ENCODE data around the gene SEC14L5.
"Not testable (repeated sequence)": the region's sequence is repeated elsewhere in the genome, so short reads cannot be mapped to it uniquely, and the experiment has no call there.

Gene SEC14L5

DNA sequence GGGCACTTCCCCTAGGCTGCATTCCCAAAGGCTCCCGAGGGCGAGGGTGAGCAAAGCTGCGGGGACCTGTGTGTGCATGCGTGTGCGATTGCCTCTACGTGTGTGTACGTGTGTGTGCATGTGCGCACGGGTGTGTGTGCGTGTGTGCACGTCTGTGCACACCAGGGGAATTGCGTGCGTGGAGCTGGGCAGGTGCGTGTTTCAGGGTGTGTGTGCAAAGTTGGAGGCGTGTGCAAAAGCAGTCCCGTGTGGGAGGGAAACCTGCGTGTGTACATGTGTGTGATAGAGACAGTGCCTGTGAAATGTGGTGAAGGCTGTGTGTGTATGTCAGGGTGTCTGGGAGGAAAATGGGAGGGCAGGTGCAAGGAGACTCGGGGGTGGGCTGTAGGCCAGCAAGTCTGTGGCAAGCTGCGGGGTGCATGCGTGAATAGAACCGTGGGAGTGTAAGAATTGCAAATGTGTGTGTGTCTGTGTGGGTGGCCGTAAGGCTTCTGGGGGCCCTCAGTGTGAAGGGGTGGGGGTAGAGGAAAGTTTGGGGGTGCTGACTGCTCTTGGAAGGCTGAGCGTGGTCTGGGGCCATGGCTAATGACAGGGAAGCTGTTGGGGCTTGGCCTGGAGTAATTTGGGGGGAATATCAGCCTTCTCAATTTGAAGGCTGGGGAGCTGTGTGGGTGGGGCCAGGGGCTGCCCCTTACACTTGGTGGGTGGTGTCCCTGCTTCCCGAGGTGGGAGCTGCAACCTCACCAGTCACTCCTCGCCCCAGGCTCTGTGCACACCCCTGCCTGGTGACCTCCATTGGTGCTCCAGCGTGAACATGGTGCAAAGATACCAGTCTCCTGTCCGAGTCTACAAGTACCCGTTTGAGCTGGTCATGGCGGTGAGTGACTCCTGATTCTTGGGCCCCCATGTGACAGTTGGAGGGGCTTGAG is 644 bp downstream of the SEC14L5 start:
- no peak for DNase-seq

DNA sequence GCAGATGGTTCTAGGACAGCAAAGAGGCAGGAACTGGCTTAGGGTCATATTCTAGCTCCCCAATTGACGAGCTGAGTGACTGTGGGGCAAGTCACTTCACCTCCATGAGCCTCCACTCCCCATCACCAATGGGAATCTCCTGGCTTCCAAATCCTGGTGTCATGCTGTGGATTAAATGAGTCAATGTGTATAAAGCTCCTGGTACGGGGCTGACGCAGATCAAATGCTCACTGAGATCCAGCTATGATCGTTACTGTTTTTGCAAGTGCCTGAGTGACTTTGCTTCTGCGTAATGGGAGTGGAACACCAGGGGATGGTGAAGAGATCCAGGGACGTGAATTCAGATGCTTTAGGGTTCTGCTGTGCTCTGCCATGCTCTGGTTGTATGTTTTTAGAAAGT is 2.4 kb downstream of the SEC14L5 start:
- no peak for DNase-seq

DNA sequence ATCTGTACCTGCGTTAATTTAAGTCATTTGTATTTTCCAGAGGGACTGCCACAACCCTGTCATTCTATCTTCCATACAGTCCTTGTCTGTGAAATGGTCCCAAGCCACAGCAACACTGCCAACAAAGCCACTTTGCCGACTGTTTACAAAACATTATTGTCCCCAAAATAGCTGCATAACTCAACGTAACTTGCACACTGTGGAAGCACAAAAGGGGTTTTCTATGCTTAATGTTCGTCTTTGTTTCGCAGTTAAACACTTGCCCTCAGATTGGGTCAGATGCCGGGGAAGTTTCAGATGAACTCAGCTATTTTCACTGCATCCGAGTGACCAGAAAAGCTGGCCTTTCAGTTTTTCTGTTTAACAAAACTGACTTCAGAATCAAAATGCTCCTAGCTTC is 4.6 kb downstream of the SEC14L5 start:
- no peak for DNase-seq

GRCh38 chr16:4963527-4963926 is 5.4 kb downstream of the SEC14L5 start:
- not testable (repeated sequence) for DNase-seq

DNA sequence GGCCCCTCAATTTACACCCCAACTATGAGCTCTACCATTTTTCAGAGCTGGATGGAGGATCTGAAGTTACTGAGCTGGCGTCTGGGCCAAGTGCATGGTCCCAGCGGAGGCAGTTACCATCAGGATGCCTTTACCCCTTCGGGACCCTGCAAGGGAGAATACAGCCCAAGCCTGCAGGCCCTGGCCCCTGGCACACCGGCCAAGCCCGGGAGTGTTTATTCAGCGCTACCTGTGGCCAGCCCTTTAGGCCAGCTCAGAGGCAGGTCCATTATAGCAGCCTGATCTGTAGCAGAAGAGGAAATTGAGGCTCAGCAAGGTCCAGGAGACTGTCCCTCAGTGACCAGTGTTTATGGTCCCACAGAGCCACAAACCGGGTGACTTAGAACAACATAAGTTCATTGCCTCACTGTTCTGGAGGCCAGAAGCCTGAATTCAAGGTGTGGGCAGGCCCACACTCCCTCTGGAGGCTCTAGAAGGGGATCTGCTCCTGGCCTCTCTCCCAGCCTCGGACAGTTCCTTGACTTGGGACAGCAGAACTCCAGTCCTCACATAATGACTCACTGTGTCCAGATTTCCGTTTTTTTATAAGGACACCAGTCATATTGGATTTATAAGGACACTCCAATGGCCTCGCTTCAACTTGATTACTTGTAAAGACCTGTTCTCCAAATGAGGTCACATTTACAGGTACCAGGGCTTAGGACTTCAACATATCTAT is 8.8 kb downstream of the SEC14L5 start:
- no peak for DNase-seq

- not testable (repeated sequence) for DNase-seq
These were observed 10.1 kb downstream of the SEC14L5 start for GRCh38 chr16:4968278-4968677.

DNA sequence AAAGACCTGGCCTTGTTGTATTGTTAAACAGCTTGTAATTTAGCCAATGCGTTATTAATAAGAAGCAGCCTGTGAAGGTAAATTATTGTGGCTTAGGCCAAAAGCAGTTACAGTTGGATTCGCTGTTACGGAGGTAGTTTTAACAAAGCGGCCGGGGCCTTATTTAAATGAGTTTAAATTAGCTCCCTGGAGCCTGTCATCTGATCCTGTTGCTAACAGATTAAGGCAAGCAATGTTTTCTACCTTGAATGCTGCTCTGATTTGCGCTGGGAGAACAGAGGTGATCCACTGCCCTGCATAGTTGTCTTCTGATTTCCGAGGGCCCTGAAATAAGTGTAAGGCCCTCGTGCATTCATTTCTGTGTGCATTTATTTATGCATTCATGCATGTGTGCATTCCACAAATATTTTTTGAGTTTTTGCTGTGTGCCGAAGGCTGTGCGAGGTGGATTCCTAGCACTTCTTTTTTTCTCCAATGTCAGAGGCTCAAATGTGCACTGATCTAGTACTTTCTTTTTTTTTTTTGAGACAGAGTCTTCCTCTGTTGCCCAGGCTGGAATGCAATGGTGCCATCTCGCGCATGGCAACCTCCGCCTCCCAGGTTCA is 10.9 kb downstream of the SEC14L5 start:
- DNase-seq, result peak in 1 of 2 experiments; percentile 3

GRCh38 chr16:4970010-4970409 is 11.9 kb downstream of the SEC14L5 start:
- DNase-seq, result no peak

DNA sequence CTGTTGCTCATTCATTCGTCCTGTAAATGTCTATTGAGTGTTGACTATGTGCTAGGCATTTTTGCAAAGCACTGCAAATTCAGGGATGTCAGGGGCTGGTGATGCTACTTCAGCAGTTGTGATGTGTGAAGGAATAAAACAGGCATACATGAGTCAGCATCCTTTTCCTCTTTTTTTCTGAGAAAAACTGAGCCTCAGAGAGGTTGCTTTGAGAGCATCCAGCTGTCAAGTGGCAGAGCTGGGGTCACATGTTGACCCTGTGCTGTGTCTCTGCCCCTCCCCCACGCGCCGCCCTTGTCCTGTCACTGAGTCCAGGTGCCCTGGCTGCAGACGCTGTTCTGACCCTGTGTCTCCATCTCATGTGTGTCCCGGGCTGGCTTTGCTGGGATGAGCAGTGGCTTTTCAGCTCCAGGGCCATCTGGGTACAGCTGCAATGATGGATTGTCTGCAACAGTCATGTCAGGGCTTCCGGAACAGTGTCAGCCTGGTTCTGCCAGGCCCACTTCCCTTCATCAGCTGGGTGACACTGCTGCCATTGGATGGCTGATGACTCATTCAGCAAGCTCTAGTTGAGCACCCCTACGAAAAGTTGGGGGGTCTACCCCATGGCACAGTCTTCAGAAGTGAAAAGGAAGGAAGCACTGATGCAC is 14.9 kb downstream of the SEC14L5 start:
- no peak for DNase-seq

- DNase-seq, result no peak
These were observed 17.9 kb downstream of the SEC14L5 start for GRCh38 chr16:4976079-4976478.

- DNase-seq, result no peak
These were observed 18.5 kb downstream of the SEC14L5 start for GRCh38 chr16:4976611-4977145.

DNA sequence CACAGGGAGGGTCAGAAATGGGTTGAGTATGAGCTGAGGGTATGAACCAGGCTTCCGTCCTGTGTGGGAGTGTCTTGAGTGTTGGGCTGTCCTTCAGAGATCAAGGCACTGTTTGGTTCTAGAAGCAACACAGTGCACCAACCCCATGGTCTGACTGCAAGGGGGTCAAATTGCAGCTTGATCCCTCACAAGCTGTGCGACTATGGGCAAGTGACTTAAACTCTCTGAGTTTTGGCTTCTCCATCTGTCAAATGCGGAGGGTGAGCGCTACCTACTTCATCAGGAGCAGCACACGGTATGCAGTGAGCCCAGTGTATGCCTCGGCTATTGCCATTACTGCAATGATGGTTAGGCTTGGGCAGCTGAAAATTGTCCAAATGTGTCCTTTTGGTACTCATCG is 21.0 kb downstream of the SEC14L5 start:
- no peak for DNase-seq

DNA sequence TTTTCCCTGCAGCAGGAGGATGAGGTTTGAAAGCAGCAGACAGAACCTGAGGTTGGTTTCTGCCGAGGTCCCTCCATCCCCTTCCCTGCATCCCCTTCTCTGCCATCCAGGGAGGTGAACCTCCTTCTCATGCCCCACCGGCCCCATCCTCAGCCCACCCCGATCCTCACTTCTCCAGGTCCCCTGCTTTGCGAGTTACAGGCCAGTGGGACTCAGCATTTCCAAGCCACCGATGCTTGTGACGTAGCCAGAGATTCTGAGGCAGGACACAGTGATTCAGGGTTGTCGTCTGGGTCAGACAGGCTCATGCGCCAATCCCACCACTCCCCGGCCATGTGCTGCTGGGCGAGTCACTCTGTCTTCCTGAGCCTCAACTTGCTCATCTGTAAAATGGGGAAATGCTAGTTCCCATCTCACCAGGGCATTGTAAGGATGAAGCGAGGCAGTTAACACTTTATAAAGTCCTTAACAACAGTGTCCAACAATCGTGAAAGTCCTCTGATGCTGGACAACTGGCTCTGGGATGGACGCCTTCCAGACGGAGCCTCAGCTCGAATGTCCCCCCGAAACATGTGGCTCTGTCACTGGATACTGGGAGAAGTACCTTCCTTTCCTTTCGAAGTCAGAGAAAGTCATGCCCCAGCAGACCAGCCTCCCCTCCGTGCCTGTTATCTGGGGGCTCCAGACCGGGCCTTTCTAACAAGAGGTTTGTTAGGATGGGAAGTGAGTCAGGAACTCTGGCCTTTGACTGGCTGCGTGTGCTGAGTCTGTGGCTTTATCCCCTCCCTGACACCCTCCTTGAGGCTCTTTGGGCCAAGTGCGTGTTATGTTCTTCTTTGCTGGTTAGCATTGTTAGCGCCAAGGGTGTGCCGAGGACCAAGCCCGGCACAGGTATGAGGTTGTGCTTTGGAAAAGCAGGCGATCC is 21.9 kb downstream of the SEC14L5 start:
- DNase-seq, result no peak

GRCh38 chr16:4980691-4981090 is 22.6 kb downstream of the SEC14L5 start:
- no peak for DNase-seq

DNA sequence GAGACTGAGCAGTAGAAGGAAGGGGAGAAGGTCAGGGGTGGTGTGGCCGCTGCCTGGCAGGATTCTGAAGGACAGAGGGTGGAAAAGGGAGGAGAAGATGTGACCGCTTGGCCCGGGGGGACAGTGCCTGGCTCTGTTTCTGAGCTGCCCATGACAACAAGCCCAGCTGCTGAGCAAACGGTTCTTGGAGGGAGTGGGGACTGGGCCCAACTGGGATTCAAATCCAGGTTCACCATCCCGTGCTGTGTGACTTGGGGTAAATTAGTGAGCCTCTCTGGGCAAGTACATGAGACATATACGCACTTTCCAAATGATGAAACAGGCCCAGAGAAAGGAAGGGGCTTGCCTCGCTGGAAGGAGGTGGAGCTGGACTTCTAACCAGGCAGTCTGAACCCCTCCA is 23.3 kb downstream of the SEC14L5 start:
- no peak for DNase-seq

DNA sequence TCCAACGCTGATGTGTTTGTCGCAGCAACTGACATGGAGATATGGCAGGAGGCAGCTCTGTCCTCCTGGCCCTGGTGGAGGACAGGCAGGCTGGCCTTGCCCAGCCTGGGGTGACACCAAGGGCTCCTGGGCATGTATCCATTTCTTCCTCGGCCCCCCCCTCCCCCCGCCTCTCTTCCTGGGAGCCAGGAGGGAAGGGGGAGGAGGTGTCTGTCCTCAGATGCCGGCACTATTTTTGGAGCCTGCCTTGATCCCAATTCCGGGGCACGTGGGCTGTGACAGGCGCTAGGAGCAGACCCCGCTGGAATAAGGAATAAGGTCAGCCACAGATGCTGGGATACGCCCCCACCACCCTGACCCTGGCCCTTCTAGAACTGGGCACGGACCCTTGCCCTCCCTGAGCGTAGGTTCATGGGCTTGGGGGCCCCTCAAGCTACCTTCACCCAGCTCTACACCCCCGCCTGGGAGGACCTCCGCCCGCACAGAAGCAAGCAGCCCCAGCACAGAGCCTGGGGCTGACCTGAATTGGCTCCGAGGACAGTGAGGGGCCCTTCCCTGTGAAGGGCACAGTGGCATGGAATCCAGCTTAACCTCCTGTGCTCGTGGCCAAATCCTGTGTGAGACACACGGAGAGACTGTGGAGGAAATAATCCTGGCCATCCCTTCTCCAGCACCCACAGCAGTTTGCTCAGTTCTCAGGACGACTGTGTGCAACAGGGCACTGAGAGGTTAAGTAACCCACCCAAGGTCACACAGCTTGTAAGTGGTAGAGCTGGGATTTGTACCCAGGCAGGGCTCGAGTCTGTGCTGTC is 24.1 kb downstream of the SEC14L5 start:
- DNase-seq, result no peak

- DNase-seq, result no peak
These were observed 26.3 kb downstream of the SEC14L5 start for GRCh38 chr16:4984174-4984990.

- DNase-seq, result no peak
These were observed 29.1 kb downstream of the SEC14L5 start for GRCh38 chr16:4987250-4987579.

DNA sequence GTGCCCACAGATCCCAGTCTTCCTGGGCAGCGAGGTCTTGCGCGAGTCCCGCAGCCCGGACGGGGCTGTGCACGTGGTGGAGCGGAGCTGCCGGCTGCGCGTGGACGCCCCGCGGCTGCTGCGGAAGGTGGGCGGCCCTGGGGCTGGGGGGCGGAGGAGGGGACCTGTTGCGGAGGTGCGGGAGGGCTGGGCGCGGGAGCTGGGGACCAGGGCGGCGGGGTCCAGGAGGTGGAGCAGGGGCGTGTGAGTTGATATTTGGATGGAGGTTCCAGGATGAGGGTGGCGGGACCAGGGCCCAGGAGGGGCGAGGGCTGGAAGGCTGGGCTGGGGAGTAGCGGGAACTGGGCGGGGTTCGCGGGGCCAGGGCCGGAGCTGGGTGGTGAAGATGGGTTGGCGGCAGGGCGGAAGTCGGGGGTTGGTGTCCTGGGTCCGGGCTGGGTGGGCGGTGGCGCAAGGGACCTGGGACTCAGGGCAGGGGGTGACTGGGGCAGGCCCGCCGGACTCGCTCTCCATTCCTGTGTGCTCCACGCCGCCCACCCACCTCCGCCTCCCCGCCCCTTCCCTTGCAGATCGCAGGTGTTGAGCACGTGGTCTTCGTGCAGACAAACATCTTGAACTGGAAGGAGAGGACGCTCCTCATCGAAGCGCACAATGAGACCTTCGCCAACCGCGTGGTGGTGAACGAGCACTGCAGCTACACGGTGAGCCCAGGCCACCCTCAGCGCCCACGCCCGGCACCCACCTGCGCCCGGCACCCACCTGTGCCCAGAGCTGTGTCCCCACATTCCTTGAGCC is 29.6 kb downstream of the SEC14L5 start:
- DNase-seq, result no peak
